ENCODE data around the gene BIRC6. TPM values are rescaled to one million over a fixed set of nuclear protein-coding genes. Genes with fewer than 3 reads are reported as not detected.

The BIRC6 gene
- total and polyA plus RNA-seq, 2 of the 4 experiments (the other 2 are of a cell fraction) = 26.5 to 316 TPM

DNA sequence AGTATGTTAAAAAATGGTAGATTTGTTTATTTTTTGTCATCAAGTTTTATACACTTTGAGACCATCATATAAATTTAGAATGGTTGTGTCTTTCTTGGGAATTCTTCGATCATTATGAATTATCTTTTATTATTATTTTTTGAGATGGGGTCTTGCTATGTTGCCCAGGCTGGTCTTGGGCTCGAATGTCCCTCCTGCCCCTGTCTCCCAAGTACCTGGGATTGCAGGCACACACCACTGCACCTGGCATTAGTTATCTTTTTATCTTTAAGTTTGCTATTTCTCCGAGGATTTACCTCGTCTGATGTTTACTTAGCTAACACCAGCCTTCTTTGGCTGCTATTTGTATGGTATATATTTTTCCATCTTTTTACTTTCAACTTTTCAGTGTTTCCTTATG, 100.0 kb downstream of the BIRC6 start:
- no peak overlapping the region for H3K4me3 ChIP-seq (ENCODE audit: insufficient read depth, low read depth, low read length)
- no peak for DNase-seq
- no peak overlapping the region for H3K14ac ChIP-seq (replicated peaks; ENCODE audit: low read depth, low read length)
- H2AK9ac ChIP-seq (replicated peaks; ENCODE audit: low read depth, low read length, poor library complexity) = no peak overlapping the region
- ChIA-PET CTCF (no interaction called here), POLR2A (ENCODE audit: unreplicated experiment) (no interaction called here)
- no peak overlapping the region for H3K18ac ChIP-seq (ENCODE audit: low read depth, low read length)
- no peak overlapping the region for H2BK120ac ChIP-seq (ENCODE audit: low read depth, low read length)
- H3K27me3 ChIP-seq (ENCODE audit: control insufficient read depth, insufficient read depth, low read length) = no peaks in the 10 kb centered on the region
- BruUV-seq (replicated peaks) = no TSS peak
- ATAC-seq (ENCODE audit: low read depth) = no peak
- H2AK5ac ChIP-seq (ENCODE audit: low read depth, low read length) = no peak overlapping the region
- 0 out of 2 replicates have a peak, but pooled peaks cover 3% of the 10 kb centered on the region for H4K20me1 ChIP-seq (ENCODE audit: insufficient read depth, low read length)
- H3K4ac ChIP-seq (ENCODE audit: low read depth, low read length) = no peak overlapping the region
- H2BK15ac ChIP-seq (ENCODE audit: low read depth, low read length) = no peak overlapping the region
- no peaks in the 10 kb centered on the region for H3K9me3 ChIP-seq (ENCODE audit: control insufficient read depth, insufficient read depth, low read length)
- no peak overlapping the region for H3K56ac ChIP-seq (ENCODE audit: extremely low read depth, insufficient read depth, low read length)
- H2BK5ac ChIP-seq (ENCODE audit: low read depth, low read length, poor library complexity, severe bottlenecking) = no peak overlapping the region
- no peaks in the 10 kb centered on the region for H3K4me1 ChIP-seq (ENCODE audit: control insufficient read depth, insufficient read depth, low read length)
- no peak overlapping the region for H3K27ac ChIP-seq (ENCODE audit: insufficient read depth, low read length)
- H3K36me3 ChIP-seq (ENCODE audit: control insufficient read depth, insufficient read depth, low read length) = peaks cover 6% of the 10 kb centered on the region
- no peak overlapping the region for H4K5ac ChIP-seq (ENCODE audit: low read depth, low read length)
- H4K8ac ChIP-seq (ENCODE audit: low read depth in 2 of 2, low read length in 2 of 2) = no peak overlapping the region
- no peak overlapping the region for H2AFZ ChIP-seq (replicated peaks; ENCODE audit: low read length, poor library complexity)
- no peak overlapping the region for H3K23ac ChIP-seq (ENCODE audit: low read depth, low read length)
- H3K9me1 ChIP-seq (ENCODE audit: insufficient read depth, low read length) = peaks cover 6% of the 10 kb centered on the region
- H3K4me2 ChIP-seq (ENCODE audit: low read depth, low read length) = no peak overlapping the region
- WGBS, 2 experiments (ENCODE audit: extremely low coverage in 2 of 2, insufficient read length in 1 of 2) = no CpG with 5 or more reads among the region's 4 CpGs
- H3K9ac ChIP-seq (ENCODE audit: low read depth, low read length) = no peak overlapping the region
- intact Hi-C loops (cut with micrococcal nuclease) (no loop called here), dilution Hi-C loops (cut with HindIII; ENCODE audit: low sequenced_read_pairs, unreplicated experiment) (no loop called here), in situ Hi-C loops (cut with MboI; ENCODE audit: low sequenced_read_pairs) (no loop called here)
- TF ChIP-seq, protein P1, sequence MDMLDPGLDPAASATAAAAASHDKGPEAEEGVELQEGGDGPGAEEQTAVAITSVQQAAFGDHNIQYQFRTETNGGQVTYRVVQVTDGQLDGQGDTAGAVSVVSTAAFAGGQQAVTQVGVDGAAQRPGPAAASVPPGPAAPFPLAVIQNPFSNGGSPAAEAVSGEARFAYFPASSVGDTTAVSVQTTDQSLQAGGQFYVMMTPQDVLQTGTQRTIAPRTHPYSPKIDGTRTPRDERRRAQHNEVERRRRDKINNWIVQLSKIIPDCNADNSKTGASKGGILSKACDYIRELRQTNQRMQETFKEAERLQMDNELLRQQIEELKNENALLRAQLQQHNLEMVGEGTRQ (IDR thresholded peaks at IDR 0.05; ENCODE audit: low read depth, low read length) = no peak
- no peak for TF ChIP-seq MAFK (IDR thresholded peaks at IDR 0.05; ENCODE audit: low read depth, low read length)
- TF ChIP-seq POLR2A (IDR thresholded peaks at IDR 0.05; ENCODE audit: low read depth, low read length) = no peak
- no peak for TF ChIP-seq RFX5 (IDR thresholded peaks at IDR 0.05; ENCODE audit: low read depth, low read length)
- TF ChIP-seq, protein P2, sequence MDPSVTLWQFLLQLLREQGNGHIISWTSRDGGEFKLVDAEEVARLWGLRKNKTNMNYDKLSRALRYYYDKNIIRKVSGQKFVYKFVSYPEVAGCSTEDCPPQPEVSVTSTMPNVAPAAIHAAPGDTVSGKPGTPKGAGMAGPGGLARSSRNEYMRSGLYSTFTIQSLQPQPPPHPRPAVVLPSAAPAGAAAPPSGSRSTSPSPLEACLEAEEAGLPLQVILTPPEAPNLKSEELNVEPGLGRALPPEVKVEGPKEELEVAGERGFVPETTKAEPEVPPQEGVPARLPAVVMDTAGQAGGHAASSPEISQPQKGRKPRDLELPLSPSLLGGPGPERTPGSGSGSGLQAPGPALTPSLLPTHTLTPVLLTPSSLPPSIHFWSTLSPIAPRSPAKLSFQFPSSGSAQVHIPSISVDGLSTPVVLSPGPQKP (IDR thresholded peaks at IDR 0.05; ENCODE audit: borderline replicate concordance, low read depth, low read length) = no peak
- no peak for TF ChIP-seq BHLHE40 (IDR thresholded peaks at IDR 0.05; ENCODE audit: low read depth, low read length)
- no peak for TF ChIP-seq FOS (IDR thresholded peaks at IDR 0.05; ENCODE audit: low read depth, low read length)
- TF ChIP-seq MXI1 (IDR thresholded peaks at IDR 0.05; ENCODE audit: borderline replicate concordance, low read depth, low read length) = no peak
- TF ChIP-seq NFE2L2 (IDR thresholded peaks at IDR 0.05; ENCODE audit: low read depth, low read length) = no peak
- no peak for TF ChIP-seq RCOR1 (IDR thresholded peaks at IDR 0.05; ENCODE audit: insufficient replicate concordance, low read length)
- TF ChIP-seq, protein P3, sequence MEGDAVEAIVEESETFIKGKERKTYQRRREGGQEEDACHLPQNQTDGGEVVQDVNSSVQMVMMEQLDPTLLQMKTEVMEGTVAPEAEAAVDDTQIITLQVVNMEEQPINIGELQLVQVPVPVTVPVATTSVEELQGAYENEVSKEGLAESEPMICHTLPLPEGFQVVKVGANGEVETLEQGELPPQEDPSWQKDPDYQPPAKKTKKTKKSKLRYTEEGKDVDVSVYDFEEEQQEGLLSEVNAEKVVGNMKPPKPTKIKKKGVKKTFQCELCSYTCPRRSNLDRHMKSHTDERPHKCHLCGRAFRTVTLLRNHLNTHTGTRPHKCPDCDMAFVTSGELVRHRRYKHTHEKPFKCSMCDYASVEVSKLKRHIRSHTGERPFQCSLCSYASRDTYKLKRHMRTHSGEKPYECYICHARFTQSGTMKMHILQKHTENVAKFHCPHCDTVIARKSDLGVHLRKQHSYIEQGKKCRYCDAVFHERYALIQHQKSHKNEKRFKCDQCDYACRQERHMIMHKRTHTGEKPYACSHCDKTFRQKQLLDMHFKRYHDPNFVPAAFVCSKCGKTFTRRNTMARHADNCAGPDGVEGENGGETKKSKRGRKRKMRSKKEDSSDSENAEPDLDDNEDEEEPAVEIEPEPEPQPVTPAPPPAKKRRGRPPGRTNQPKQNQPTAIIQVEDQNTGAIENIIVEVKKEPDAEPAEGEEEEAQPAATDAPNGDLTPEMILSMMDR (conservative IDR thresholded peaks at IDR 0.05; ENCODE audit: low read depth, low read length) = no peak
- TF ChIP-seq MAZ (IDR thresholded peaks at IDR 0.05; ENCODE audit: borderline replicate concordance, low read depth, low read length) = no peak
- no peak for TF ChIP-seq SMC3 (IDR thresholded peaks at IDR 0.05; ENCODE audit: low read depth, low read length)
- TF ChIP-seq CHD1 (IDR thresholded peaks at IDR 0.05; ENCODE audit: low read depth, low read length) = no peak
- TF ChIP-seq CEBPB (IDR thresholded peaks at IDR 0.05; ENCODE audit: low read depth, low read length) = no peak
- TF ChIP-seq RAD21 (IDR thresholded peaks at IDR 0.05; ENCODE audit: low read length) = no peak
- no peak overlapping the region for H2BK20ac ChIP-seq (ENCODE audit: low read depth, low read length)
- no peak overlapping the region for H4K91ac ChIP-seq (ENCODE audit: insufficient read depth, low read depth, low read length)
- H3K79me1 ChIP-seq (ENCODE audit: low read depth in 1 of 2, low read length in 2 of 2) = peaks cover 18 to 37% of the 10 kb centered on the region in 2 experiments
